GM21619 (cell line): ENCODE measurements around the gene FAM107A.

Source experiments
- ATAC-seq: cut with Tn5 transposase; IDR thresholded peaks from one replicate; pipeline ENCODE4 v1.9.1; 2021; ENCODE audit not compliant: unreplicated experiment

The FAM107A gene

DNA sequence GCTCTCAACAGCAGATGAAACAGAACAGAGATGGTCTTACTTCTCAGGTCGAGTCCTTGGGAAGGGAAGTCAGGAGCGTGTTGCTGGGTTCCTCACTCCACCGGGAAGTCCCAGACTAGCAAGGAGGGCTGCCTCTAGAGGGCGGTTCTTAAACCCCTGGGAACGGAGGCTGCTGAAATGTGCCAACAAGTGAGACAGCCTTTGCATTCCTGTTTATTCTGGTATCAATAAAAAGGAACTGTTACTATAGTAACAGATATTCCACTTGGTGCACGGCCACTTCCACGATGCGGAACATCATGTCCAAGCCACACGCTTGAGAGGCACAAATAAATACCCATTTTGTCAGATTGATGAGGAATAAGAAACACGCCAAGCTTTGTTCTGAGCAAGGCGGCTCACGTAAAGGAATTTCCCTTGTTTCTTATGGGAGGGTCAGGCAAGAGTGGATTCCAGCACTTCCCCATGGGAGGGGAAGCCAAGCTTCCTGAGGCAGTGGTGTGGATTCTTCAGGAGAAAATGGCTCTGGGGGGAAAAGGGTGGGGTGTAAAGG is at the start of gene FAM107A:
Gene FAM107A (minus strand): TSS at position 123 of the 553 bp plus-strand sequence. CDS start 7,531 bp downstream, outside the sequence.
- ATAC-seq = no peak

- no peak for ATAC-seq
These were observed 48.1 kb upstream of the FAM107A start for GRCh38 chr3:58625196-58625824.

DNA sequence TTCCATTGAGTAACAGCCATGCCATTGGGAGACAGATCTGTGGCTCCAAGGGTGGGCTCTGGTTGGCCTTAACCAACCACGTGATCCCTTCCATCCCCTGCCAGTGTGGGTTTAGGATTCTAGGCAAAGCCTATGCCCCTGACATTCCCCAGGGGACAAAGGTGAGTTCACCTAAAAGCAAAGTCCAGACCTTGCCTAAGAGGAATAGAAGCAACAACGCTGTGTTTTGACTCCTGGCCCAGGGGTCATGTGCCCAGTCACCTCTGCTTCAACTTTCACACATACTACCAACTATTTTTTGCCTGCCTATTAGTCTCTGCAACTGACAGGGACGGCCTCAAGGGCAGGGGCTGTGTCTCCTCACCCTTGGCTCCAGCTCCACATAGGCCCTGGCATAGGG is 47.4 kb upstream of the FAM107A start:
- ATAC-seq = no peak

- no peak for ATAC-seq
These were observed 46.8 kb upstream of the FAM107A start for GRCh38 chr3:58623961-58624360.

- no peak for ATAC-seq
These were observed 46.3 kb upstream of the FAM107A start for GRCh38 chr3:58623478-58623877.

GRCh38 chr3:58622892-58623291 is 45.7 kb upstream of the FAM107A start:
- ATAC-seq = no peak

GRCh38 chr3:58622436-58622835 is 45.2 kb upstream of the FAM107A start:
- no peak for ATAC-seq

DNA sequence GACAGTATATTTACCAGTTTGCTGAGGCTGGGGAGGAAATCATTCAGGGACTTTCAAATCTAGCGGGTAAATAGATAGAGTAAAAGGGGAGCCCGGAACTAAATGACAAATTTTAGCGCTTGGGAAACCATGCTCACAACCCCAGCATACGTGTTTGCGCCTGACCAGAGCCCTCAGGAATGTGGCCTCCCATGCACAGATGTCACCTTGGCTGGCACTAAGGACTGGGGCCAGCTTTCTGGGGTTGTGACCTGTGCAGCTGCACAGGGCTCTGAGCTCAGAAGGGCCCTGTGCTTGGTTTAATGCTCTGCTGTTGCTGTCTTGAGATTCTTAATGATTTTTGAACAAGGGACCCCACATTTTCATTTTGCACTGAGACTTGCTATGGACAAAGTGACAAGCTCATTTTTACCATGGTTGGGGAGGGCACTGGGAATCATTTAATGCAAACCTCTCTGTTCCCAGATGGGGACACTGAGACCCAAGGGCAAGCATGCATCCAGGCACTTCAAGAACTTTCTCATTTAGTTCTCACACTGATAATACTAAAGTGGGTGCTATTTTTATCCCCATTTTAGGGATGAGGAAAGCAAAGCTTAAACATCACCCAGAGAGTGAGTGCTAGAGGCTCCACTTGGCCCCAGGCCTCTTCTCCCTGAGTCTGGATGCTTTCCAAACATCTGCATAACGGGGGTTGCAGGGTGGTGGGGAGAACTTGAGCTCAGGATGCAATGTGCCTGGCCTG is 44.1 kb upstream of the FAM107A start:
- no peak for ATAC-seq

GRCh38 chr3:58620421-58620820 is 43.2 kb upstream of the FAM107A start:
- no peak for ATAC-seq

DNA sequence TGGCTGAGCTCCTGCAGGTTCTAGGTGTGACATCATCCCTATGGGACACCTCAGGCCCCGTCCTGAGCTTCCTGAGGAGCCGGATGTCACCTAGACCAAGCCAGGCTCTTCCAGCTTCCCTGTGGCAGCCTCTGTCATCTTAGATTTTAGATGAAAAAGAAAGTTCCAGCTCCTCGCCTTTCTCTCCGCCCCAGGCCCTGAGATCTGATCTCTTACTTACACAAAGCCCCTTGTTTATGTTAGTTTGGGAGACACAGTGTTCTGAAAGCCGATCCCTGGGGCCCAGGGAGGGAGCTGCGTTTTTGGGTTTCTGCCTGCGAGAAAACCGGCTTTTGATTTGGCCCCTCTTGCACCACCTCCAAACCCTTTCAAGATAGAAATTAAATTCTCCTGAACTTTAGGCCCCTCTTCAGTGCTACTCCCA is 40.2 kb upstream of the FAM107A start:
- ATAC-seq = no peak

- ATAC-seq = no peak
These were observed 36.3 kb upstream of the FAM107A start for GRCh38 chr3:58613236-58614132.

GRCh38 chr3:58612830-58613229 is 35.6 kb upstream of the FAM107A start:
- no peak for ATAC-seq

GRCh38 chr3:58609990-58610389 is 32.8 kb upstream of the FAM107A start:
- ATAC-seq = no peak

DNA sequence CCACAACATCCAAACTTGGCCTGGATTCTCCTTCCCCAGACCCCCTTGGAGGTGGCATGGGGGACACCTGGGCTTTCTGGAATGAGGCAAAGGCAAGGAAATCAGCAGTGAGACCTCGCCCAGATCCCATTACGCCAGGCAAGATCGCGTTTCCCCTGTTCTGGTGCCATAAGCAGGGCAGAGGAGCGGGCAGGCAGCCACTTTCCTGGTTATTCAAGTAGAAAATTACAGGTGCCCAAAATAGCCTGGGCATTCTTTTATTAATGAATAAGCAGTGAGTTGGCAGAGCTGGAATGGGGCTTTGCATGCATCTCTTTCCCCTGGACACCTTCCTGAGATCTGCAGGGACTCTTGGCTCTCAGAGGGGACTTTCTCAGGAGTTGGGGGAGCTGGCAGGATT is 31.5 kb upstream of the FAM107A start:
- no peak for ATAC-seq

GRCh38 chr3:58607816-58608215 is 30.6 kb upstream of the FAM107A start:
- no peak for ATAC-seq

- ATAC-seq = no peak
These were observed 29.5 kb upstream of the FAM107A start for GRCh38 chr3:58606693-58607092.

DNA sequence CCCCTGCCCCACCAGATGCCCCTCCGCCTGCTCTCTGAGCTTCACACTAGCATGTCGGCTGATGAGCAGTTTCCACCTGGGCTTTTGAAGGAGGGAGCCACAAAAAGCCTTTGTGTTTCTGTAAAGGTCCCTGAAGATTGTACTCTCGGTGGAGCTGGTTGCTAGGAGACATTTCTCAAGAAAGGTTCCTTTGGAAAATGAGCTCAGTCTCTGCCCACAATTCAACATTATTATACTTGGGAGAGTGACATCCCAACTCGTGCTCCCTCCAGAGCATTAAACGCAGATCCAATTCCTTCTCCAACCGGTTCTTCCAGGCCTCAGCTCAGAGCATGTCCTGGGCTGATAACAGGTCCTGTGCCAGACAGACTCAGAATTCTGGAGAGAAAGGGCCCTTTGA is 26.8 kb upstream of the FAM107A start:
- ATAC-seq = no peak

GRCh38 chr3:58603606-58604005 is 26.4 kb upstream of the FAM107A start:
- ATAC-seq = no peak

DNA sequence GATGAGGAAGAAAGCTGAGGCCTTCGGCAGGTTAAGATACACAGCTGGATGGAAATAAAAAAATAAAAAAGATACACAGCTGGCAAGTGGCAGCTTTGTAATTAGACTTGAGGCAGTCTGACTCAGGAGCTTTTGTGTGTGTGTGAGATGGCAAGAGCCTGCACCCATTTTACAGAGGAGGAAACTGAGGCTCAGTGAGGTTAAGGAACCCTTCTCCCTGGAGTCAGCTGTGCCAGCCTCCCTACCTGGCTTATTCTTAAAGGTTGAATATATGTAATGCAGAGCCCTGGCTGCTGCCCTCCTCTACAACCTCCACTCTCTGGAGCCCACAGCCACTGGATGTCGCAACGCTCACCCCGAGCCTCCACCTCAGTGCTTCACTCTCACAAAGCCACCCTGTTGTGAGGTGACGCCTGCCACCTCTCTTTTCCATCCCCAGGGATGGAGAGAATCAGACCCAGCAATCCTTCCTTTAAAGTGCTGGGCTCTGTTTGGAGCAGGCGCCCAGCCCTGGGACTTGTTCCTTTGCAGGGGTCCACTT is 20.6 kb upstream of the FAM107A start:
- no peak for ATAC-seq

DNA sequence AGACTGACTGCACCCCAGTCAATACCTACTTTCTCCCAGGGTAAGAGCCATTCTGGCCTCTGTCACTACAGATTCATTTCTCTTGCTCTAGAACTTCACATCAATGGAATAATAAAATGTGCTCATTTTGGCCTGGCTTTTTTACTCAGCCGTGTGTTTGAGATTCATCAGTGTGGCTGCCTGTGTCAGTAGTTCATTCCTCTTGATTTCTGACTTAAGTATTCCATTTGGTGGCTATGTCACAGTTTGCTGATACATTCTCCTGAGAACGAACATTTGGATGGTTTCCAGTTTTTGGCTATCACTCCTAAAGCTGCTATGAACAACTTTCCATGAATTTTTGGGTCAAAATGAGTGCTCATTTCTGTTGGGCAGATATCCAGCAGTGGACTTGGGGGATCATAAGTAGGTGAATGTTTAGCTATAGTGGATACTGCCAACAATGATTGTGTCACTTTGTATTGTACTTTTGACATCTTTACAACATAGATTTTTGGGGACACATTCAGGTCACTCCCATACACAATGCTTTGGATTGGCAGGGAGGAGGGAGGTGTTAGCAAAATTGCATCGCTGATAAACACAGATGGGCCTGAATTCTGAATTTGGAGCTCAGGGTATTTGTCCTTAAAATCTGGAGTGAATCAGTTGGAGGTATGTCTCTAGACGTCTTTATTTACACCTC is 19.8 kb upstream of the FAM107A start:
- ATAC-seq = no peak
